G401 (cell line): Measurements from ENCODE around the gene ZHX3. TPM values are rescaled to one million over a fixed set of nuclear protein-coding genes. Genes with fewer than 3 reads are reported as not detected.

Experiments
- DNase-seq: peaks from one replicate; pipeline ENCODE4 v3.0.0-alpha.2; 2015; ENCODE audit warnings: low spot score
- in situ Hi-C: cut with HindIII; loops from 2 replicates; pipeline ENCODE4 v1.10.0; 2016; ENCODE audit warnings: low sequenced_read_pairs, mixed read lengths
- total RNA-seq: library from RNA; depleted of rRNA; stranded (reverse); fragments of >200 nt; shearing (Covaris generic); gene quantifications from 2 replicates; pipeline ENCODE4 v1.2.3, GENCODE V29; 2014; rRNA removed

ZHX3 gene, protein sequence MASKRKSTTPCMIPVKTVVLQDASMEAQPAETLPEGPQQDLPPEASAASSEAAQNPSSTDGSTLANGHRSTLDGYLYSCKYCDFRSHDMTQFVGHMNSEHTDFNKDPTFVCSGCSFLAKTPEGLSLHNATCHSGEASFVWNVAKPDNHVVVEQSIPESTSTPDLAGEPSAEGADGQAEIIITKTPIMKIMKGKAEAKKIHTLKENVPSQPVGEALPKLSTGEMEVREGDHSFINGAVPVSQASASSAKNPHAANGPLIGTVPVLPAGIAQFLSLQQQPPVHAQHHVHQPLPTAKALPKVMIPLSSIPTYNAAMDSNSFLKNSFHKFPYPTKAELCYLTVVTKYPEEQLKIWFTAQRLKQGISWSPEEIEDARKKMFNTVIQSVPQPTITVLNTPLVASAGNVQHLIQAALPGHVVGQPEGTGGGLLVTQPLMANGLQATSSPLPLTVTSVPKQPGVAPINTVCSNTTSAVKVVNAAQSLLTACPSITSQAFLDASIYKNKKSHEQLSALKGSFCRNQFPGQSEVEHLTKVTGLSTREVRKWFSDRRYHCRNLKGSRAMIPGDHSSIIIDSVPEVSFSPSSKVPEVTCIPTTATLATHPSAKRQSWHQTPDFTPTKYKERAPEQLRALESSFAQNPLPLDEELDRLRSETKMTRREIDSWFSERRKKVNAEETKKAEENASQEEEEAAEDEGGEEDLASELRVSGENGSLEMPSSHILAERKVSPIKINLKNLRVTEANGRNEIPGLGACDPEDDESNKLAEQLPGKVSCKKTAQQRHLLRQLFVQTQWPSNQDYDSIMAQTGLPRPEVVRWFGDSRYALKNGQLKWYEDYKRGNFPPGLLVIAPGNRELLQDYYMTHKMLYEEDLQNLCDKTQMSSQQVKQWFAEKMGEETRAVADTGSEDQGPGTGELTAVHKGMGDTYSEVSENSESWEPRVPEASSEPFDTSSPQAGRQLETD
- total RNA-seq = 2.7 and 3.0 TPM in 2 replicates

DNA sequence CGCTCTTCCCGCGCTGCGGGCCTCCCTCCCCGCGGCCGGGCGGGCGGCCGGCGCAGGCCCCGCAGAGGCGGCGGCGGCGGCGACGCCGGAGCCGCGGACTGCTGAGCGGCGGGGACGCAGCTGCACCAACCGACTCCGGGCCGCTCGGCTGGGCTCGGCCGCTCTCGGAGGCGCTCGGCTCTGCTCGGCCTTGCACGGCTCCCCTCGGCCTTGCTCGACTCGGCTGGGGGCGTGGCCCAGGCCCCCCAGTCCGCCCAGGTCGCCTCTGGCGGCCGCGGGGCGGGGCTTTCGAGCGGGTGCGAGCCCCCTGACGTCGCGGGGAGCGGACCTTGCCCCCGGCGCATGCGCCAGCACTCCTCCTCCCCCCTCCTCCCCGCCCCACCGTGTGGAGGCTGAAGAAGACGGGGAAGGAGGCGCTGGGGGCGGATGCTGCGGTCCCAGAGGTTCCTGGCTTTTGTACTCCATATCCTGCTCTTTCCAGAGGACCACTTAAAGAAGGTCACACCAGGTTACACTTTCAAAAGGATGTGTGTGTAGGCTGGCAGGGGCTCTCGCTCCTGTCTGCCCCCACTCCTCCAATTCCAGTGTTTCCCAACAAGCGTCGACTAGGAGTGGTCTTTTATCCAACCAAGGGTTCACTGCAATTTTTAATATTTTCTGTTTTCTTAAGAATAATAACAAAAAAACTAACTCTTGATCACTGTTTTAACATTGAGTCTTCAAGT is at the start of gene ZHX3:
Gene ZHX3 (minus strand): TSS at position 186 of the 725 bp plus-strand sequence. CDS start 112,815 bp downstream, outside the sequence.
- in situ Hi-C loops = no loop called here
- DNase-seq = peak; percentile 96

DNA sequence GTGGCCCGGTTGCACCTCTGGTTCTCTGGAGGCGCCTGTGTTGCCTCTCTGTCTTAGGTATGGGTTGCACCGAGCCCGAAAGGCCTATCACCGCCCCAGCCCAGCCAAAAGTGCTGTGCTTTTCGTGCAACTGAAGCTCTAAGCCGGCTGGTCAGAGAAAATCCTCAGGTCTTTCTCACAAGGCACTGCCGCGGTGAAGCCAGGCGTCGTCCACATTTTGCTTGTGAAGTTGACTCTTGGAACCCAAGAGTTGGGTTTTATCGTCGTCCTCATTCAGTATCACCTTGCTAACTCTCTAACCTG is 49.8 kb upstream of the ZHX3 start:
- no peak for DNase-seq
- in situ Hi-C loops = no loop called here

DNA sequence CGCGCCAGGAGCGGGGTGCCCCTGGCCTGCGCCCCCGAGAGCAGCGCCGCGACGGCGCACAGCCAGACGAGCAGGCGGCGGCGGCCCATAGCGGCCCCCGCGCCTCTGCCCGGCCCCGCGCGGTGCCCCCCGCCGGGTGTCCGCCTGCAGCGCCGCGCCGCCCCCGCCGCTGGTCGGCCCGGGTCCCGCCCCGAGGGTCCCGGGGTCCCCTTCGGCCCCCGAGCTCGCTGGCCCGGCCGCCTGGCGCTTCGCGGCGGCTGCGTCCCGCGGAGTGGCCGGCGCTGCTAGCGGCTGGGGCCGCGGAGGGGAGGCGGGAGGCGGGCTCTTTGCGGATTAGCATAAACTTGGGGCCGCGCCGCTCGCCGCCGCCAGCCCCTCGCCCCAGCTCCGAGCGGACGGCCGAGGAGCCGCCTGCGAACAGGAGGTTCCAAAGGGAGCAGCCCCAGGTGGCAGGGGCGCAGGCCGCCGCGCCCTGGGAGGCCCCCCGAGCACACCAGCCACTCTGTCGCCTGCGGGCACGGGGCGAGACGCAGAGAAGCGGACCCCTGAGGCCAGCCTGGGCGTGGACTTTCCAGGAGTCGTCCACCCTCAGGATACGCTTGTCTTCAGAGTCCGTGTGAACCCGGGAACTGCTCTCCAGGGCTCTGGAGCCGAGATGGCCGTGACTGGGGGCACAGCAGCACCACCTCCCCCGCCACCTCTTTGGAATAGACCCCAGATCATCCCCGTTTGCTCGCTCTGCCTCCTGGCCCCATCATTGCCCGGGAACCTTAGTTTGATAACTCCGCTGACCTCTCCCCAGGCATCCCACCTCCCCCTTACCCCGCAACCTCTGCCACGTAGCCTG is 49.2 kb upstream of the ZHX3 start, which contains the start of gene EMILIN3:
Gene EMILIN3 (minus strand): TSS at position 273 of the 847 bp plus-strand sequence. CDS start 184 bp downstream, at position 89.
- DNase-seq = no peak
- in situ Hi-C loops = no loop called here

DNA sequence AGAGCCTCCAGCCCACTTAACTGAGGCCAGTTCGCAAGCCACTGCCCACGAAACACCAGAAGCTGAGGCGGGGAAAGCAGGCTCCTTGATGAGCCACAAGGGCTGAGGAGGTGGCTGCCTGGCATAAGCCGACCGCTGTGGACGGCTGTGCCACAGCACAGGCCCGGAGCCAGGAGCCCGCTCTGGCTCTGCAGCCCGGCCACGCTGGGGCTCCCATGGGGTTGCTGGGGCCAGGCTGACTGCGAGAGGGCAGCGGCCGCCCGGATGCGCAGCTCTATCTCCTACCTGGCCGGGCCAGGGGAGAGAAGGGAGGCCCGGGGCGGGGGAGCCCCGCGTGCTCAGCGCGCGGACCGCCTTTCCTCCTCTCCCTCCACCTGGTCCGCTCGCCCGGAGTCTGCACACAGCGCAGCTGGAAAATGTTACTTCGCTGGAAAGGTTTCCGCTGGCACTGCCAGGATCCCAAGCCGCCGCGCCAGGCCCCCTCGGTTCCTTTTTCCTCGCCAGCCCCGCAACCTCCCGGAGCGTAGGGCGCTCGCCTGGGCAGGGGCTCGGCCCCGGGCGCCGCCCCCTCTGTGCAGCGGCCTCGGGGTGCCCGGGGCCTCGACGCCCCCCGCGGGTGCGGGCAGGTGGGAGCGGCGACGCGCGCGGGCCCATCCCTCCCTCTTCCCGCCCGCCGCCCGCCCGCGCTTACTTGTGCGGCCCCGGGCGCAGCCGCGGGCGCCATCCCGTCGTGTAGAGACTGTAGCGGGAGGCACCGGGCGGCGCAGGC is 48.4 kb upstream of the ZHX3 start:
- in situ Hi-C loops = no loop called here
- DNase-seq = no peak

DNA sequence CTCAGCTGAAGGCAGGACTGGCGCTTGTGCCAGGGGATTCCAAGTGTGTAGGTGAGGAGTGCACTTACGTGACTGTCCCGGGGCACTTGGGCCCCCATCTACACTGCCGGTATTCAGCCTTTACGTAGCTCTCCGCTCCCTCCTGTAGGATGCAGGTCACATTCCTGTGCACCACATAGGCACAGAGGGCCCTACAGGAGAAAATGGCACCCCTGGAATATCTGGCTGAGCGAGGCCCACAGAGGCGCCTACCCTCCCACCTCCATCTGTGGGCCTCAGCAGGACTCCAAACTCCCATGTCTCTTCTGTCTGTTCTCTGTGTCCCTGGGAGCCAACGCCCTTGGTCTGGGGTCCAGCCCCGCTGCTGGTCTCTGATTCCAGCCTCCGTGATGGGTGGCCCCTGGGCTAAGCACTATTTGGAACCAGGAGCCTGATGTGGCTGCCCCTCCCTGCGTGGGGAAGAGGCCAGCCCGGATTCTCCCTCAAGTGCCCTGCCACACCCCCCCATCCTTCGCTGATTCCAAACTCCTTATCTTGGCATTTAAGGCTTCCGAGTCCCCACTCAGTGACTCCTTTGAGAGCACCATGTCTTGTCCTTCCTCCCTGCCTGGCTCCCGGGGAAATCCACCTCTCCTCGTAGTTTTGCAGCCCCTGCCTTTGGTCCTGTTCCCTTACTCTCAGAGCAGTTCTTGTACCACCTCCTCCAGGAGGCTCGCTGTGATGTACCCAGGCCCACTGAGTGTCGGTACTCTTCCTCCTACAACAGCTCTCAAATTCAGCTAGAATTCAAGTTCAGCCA is 47.6 kb upstream of the ZHX3 start:
- no peak for DNase-seq
- in situ Hi-C loops = no loop called here

DNA sequence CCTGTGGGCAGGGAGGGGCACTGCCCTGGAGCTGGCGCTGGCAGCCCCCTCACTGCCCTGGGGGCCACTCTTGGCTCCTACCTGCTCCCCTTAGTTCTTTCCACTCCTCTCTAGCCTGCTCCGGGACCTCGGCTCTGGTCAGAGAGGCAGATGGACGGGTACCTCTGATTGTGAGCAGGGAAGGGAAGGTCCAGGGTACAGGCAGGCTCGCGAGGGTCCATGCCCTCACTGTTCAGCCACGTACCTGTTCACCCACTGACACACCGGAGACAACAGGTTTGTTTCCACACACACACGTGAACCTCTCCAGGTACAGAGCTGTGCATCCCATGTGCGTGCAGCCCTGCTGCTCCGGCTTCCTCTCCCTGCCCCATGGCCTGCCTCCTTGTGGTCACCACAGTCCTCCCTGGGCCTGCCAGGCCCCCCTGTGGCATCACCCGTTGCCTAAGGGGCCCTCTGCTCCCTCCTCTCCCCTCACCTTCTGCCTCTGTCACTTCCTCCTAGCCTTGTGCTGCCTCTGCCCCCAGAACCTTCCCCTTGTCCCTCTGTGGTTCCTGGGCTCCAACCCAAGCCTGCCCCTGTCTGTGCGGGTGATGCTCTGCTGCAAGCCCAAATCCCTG is 46.8 kb upstream of the ZHX3 start:
- DNase-seq = no peak
- in situ Hi-C loops = no loop called here

DNA sequence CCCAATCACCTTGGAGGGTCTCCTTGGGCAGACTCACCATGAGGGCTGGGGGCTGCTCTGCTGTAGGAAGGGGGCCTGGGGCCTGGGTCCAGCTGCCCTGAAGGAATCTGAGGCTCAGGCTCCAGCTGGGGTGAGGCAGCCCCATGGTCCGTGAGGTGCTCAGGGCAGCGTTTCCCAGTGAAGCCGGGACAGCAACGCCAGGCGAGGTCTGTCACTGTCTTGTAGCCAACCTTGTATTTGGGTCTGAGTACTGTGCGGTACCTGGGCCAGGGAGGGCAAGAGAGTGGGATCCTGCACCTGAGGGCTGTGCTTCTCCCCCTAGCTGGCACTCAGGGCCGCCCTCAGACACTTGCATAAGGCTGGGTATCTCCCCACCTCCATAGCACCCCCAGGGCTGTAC is 46.1 kb upstream of the ZHX3 start:
- DNase-seq = no peak
- in situ Hi-C loops = no loop called here

DNA sequence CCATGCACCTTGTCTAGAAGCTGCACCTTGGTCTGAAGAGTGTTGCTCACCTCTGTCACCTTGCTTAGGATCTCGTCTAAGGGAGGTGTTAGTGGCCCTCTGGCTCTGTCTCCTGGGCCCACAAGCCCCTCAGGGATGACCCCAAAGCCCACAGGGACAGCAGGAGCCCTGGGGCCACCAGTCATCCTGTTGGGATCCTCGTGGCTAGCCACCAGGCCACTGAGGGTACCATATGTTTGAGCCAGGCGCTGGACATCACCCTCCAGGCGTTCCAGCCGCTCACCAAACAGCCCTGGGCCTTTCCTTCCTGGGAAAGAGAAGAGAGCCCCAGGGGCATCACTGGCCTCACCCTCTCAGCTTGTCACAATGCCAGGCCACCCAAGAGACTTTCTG is 45.2 kb upstream of the ZHX3 start:
- no peak for DNase-seq
- in situ Hi-C loops = no loop called here

DNA sequence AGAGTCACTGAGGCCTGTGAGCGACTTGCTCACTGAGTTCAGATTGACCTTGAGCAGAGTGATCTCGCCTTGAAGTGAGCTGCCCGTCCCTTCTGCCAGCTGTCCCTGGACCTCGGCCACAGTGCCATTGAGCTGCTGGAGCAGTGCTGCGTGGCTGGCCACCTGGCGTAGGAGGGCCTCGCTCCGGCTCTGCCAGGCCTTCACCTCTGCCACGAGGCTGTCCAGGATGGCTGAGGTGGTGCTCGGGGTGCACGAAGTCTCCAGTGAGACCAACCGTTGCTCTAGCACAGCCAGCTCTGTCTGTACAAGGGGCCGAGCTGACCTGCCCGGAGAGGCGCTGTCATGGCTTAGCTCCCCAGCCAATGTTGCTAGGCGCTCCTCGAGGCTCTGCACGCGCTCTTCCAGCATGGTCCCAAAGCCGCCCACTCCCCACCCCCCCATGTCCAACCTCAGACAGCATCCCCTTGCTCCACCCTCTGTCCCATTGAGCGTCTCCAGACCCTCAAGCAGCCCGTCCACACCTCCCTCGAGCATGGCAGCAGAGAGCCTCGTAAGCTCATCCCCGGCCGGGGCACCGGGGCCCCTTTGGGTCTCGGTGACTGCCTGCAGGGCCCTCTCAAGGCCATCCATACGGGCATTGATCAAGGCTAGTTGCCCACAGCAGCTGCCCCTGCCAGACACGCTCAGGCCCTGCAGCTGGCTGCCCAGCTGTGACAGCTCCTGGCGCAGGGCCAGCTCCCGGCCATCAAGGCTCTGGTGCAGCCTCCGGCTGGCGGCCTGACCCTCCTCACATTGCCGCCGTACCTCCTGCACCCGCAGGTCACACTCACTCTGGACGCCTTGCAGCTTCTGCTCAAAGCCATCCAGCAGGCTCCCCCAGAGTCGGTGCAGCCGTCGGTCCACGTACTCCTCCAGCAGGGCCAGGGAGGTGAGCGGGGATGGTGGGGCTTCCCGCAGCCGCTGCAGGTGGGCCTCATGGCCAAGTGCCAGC is 44.5 kb upstream of the ZHX3 start:
- DNase-seq = no peak
- in situ Hi-C loops = no loop called here

DNA sequence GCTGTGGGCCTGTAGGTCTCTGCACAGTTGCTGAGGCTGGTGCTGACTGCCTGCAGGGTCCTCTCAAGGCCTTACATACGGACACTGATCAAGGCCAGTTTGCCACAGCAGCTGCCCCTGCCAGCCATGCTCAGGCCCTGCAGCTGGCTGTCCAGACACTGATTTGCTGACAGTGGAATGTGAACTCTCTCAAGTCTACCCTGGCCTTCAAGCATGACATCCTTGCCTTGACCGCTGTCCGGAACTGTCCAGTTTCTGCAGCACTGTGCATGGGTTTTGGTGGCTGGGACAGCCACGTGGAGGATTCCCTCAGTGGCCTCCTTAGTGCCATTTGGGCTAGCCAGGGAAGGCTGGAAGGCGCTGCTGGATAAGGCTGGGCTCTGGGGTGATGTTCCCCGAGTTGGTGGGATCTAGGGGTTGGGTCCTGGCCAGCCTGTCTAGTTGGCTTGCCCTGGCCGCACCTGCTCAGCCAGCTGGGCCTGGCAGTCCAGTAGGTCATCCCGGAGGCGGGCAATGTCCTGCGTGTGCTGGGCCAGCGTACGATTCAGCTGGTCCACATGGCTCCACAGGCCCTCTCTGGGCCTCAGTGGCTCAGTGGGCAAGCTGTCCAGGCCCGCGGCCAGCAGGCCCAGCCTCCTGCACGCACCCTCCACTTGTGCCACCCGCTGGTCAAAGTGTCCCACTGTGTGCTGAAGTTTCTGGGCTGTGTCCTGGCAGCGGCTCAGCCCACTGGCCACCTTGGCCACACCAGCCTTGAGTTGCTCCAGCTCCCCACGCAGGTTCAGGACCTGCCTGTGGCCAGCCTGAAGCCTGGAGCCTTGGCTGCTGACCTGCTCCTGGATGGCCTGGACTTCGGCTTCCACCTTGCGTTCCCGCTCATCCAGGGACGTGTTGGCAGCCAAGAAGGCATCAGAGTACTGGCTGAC is 43.6 kb upstream of the ZHX3 start:
- DNase-seq = no peak
- in situ Hi-C loops = no loop called here

DNA sequence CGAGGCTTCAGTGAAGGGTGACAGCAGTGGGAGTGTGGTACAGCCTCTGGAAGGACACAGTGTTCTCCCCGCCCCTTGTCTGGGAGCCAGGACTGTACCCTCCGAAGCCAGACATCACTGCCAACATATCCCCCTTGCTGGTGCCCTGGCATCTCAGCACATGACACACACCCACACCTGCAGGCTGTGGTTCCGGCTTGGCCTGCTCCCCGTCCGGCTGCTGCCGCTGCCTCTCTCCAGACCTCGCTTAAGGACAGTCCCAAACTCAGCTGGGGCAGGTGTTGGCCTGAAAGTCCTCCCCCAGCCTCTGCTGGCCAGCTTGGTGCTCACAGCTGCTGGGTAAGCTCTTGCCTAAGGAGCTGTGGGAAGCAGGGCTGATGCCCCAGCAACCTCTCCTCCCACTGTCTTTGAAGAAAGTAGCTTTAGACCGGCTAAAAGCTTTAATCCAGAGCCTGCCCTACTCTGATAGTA is 42.0 kb upstream of the ZHX3 start:
- in situ Hi-C loops = no loop called here
- no peak for DNase-seq

DNA sequence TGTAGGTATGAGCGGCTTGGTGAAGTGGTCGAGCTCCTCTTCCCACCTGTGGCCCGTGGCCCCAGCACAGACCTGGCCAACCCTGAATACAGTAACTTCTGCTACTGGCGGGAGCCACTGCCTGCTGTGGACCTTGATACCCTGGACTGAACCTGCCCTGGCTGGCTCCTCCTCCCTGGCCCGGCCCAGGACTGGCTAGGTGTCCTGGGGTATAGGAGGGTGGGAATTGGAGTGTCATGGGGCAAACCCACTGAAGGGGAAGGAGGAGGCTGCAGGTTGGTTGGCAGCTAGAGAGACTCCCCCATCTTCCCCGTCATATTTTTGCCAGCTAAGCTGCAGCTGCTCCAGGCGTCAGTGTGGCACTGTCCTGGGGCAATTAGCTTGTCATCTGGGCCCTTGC is 41.2 kb upstream of the ZHX3 start:
- no peak for DNase-seq
- in situ Hi-C loops = no loop called here

DNA sequence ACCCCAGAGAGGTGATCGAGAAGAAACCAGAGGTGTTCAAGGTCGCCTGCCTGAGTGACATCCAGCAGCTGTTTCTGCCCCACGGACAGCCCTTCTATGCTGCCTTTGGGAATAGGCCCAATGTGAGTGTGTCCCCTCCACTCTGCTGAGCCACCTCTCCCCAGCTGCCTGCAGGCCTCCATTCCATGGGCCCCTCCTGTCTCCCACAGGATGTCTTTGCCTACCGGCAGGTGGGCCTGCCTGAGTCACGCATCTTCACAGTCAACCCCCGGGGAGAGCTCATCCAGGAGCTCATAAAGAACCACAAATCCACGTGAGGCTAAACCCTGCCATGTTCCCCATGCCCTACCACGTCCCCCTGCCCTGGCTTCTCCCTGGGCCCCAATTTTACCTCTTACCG is 40.7 kb upstream of the ZHX3 start:
- DNase-seq = no peak
- in situ Hi-C loops = no loop called here

DNA sequence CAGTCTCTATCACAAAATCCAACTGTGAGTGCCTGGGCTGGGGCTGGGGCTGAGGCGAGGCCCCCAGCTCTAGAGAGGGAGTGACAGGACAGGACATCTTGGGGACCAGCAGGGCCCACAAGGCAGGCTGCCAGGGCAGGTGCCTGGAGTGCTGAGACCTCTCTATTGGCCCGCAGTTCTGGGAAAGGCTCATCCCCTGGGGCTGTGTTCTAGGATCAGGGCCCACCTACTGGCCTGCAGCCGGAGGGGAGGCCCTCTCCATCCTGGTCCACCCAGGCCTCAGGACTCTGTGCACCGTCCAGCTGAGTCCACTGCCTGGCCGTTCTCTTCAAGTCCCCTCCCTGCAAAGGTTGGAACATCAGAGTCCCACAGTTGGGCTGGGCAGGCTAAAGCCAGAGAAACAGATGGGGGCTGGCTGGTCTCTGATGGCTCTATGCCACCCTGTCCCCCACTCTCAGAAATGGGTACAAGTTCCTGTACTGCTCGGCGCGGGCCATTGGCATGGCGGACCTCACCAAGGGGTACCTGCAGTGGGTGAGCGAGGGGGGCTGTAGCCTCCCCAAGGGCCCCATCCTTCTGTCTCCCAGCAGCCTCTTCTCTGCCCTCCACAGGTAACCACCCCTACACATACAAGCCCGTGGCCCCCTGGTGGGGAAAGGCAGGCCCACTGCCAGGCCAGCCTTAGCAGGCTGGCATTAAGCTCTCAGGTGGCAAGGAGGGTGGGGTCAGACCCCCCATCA is 40.1 kb upstream of the ZHX3 start:
- in situ Hi-C loops = no loop called here
- no peak for DNase-seq
